GM23338 (cell line): Measurements from ENCODE around the gene MAST4. TPM values are rescaled to one million over a fixed set of nuclear protein-coding genes. Genes with fewer than 3 reads are reported as not detected.

ENCODE experiments used
- ATAC-seq: fragments of 200-7000 bp; cut with Tn5 transposase; 3 replicates; pipeline ENCODE4 v1.9.1; 2020
- DNase-seq: peaks from one replicate; pipeline ENCODE4 v3.0.0-alpha.2; 2015; ENCODE audit warnings: low spot score
- H2AFZ ChIP-seq: fragments of 200-600 bp; sonication (generic); 2 replicates; pipeline ENCODE4 v1.8.0; 2016; ENCODE audit warnings: antibody characterized with exemption, mild to moderate bottlenecking, moderate library complexity
- H3F3A ChIP-seq: fragments of 200-600 bp; sonication (generic); replicated peaks from 2 replicates; pipeline ENCODE4 v1.8.0; 2017; ENCODE audit warnings: antibody characterized with exemption, mixed run types, low read depth
- H3K27ac ChIP-seq: fragments of 200-600 bp; sonication (generic); 2 replicates; pipeline ENCODE4 v1.6.1; 2016; ENCODE audit warnings: low read depth
- H3K27me3 ChIP-seq: fragments of 200-600 bp; sonication (generic); 2 replicates; pipeline ENCODE4 v1.8.0; 2016; ENCODE audit warnings: mild to moderate bottlenecking, mixed run types, moderate library complexity; ENCODE audit not compliant: insufficient read depth
- H3K36me3 ChIP-seq: fragments of 200-600 bp; sonication (generic); 2 replicates; pipeline ENCODE4 v1.8.0; 2016; ENCODE audit warnings: mild to moderate bottlenecking; ENCODE audit not compliant: insufficient read depth
- H3K4me1 ChIP-seq: fragments of 200-600 bp; sonication (generic); 2 replicates; pipeline ENCODE4 v1.8.0; 2016; ENCODE audit warnings: mild to moderate bottlenecking, moderate library complexity; ENCODE audit not compliant: insufficient read depth
- H3K4me2 ChIP-seq: fragments of 200-600 bp; sonication (generic); 2 replicates; pipeline ENCODE4 v1.7.1; 2017; ENCODE audit warnings: mixed run types
- H3K4me3 ChIP-seq: fragments of 200-600 bp; sonication (generic); 2 replicates; pipeline ENCODE4 v1.6.1; 2016; ENCODE audit warnings: mixed run types
- H3K79me2 ChIP-seq: fragments of 200-600 bp; sonication (generic); replicated peaks from 2 replicates; pipeline ENCODE4 v1.8.0; 2017; ENCODE audit warnings: mild to moderate bottlenecking; ENCODE audit not compliant: insufficient read depth
- H3K9me2 ChIP-seq: fragments of 200-600 bp; sonication (generic); 2 replicates; pipeline ENCODE4 v1.8.0; 2017; ENCODE audit not compliant: insufficient read depth
- H4K20me1 ChIP-seq: fragments of 200-600 bp; sonication (generic); replicated peaks from 2 replicates; pipeline ENCODE4 v1.8.0; 2017; ENCODE audit warnings: mild to moderate bottlenecking; ENCODE audit not compliant: insufficient read depth
- H3K27ac Mint-ChIP-seq: 2 replicates; pipeline ENCODE4 v1.8.0; 2020; ENCODE audit warnings: inconsistent platforms, mild to moderate bottlenecking, moderate library complexity, mixed read lengths
- H3K27me3 Mint-ChIP-seq: 3 replicates; pipeline ENCODE4 v1.8.0; 2022; ENCODE audit warnings: low read depth, mild to moderate bottlenecking, moderate library complexity, mixed read lengths, inconsistent platforms; ENCODE audit not compliant: insufficient read depth, poor library complexity
- H3K36me3 Mint-ChIP-seq: 3 replicates; pipeline ENCODE4 v1.8.0; 2021; ENCODE audit warnings: low read depth, mild to moderate bottlenecking, inconsistent platforms, moderate library complexity, mixed read lengths
- H3K4me1 Mint-ChIP-seq: 3 replicates; pipeline ENCODE4 v1.8.0; 2020; ENCODE audit warnings: mild to moderate bottlenecking, inconsistent platforms, mixed read lengths
- H3K4me3 Mint-ChIP-seq: 3 replicates; pipeline ENCODE4 v1.8.0; 2021; ENCODE audit warnings: moderate library complexity, mild to moderate bottlenecking, inconsistent platforms, mixed read lengths
- H3K9me3 Mint-ChIP-seq: 3 replicates; pipeline ENCODE4 v1.8.0; 2020; ENCODE audit warnings: moderate library complexity, mild to moderate bottlenecking, inconsistent platforms, mixed read lengths
- CREB1 ChIP-seq: fragments of 250-450 bp; sonication (Bioruptor Pico); IDR thresholded peaks from 2 replicates; pipeline ENCODE4 v1.5.0; 2020; ENCODE audit warnings: low read depth, mild to moderate bottlenecking, moderate library complexity
- CTCF ChIP-seq, 2 experiments: fragments of 200-600 bp in 1 of 2; sonication (generic) in 1 of 2; conservative IDR thresholded peaks; 2 replicates each; pipeline versions ENCODE4 v1.5.1 to v1.6.1; 2016 to 2017; ENCODE audit warnings: antibody characterized with exemption in 2 of 2, low read depth in 2 of 2, mild to moderate bottlenecking in 2 of 2, moderate library complexity in 1 of 2
- ETS1 ChIP-seq: IDR thresholded peaks from 2 replicates; pipeline ENCODE4 v1.6.1; 2016; ENCODE audit warnings: antibody characterized with exemption
- EZH2 ChIP-seq: fragments of 200-600 bp; sonication (generic); IDR thresholded peaks from one replicate; pipeline ENCODE4 v1.8.0; 2017; ENCODE audit warnings: antibody characterized with exemption, mild to moderate bottlenecking, low read depth; ENCODE audit not compliant: unreplicated experiment
- EZH2phosphoT487 ChIP-seq: fragments of 200-600 bp; sonication (generic); IDR thresholded peaks from one replicate; pipeline ENCODE4 v1.8.1; 2018; ENCODE audit warnings: antibody characterized with exemption; ENCODE audit not compliant: unreplicated experiment
- JUNB ChIP-seq: IDR thresholded peaks from one replicate; pipeline ENCODE4 v1.6.1; 2016; ENCODE audit warnings: antibody characterized with exemption; ENCODE audit not compliant: unreplicated experiment
- POLR2AphosphoS5 ChIP-seq: IDR thresholded peaks from 2 replicates; pipeline ENCODE4 v1.6.1; 2016; ENCODE audit warnings: antibody characterized with exemption, low read depth
- REST ChIP-seq: IDR thresholded peaks from one replicate; pipeline ENCODE4 v1.6.1; 2018; ENCODE audit warnings: antibody characterized with exemption; ENCODE audit not compliant: unreplicated experiment
- STAT1 ChIP-seq: IDR thresholded peaks from one replicate; pipeline ENCODE4 v1.6.1; 2016; ENCODE audit warnings: antibody characterized with exemption; ENCODE audit not compliant: unreplicated experiment
- ZNF114 ChIP-seq: fragments of 250-450 bp; sonication (Bioruptor Pico); IDR thresholded peaks from 2 replicates; pipeline ENCODE4 v1.5.0; 2020; ENCODE audit warnings: mild to moderate bottlenecking, moderate library complexity
- ZNF331 ChIP-seq: fragments of 250-450 bp; sonication (Bioruptor Pico); IDR thresholded peaks from 2 replicates; pipeline ENCODE4 v1.5.0; 2020; ENCODE audit warnings: low read depth, mild to moderate bottlenecking, moderate library complexity
- polyA plus RNA-seq: library from polyadenylated mRNA; unstranded; fragments of >200 nt; fragmentation: Nextera tagmentation; extraction: Ambion mirVana; gene quantifications from 2 replicates; pipeline ENCODE4 v1.2.1, GENCODE V29; 2016
- total RNA-seq: library from RNA; depleted of rRNA; stranded (reverse); fragments of >200 nt; shearing (Covaris generic); gene quantifications from 2 replicates; pipeline ENCODE4 v1.2.3, GENCODE V29; 2014

MAST4 gene
- total and polyA plus RNA-seq, 2 experiments from 2014 or later = 3.6 to 8.5 TPM

GRCh38 chr5:67146981-67147380 is 550.8 kb downstream of the MAST4 start (continued):
- TF ChIP-seq STAT1 = no peak
- no peak for TF ChIP-seq JUNB
- TF ChIP-seq POLR2AphosphoS5 = no peak
- TF ChIP-seq ETS1 = no peak
- no peak for TF ChIP-seq EZH2phosphoT487
- no peak for TF ChIP-seq ZNF114 (CRISPR knock-in tag)

GRCh38 chr5:67147760-67148159 is 551.6 kb downstream of the MAST4 start:
- Mint-ChIP-seq H3K27ac (no peak overlapping the region), H3K36me3 (no peaks in the 10 kb centered on the region), H3K9me3 (no peaks in the 10 kb centered on the region), H3K4me3 (no peak overlapping the region), H3K4me1 (no peaks in the 10 kb centered on the region), H3K27me3 (peaks cover 3% of the 10 kb centered on the region)
- ATAC-seq (no peak), DNase-seq (no peak)
- no peaks in the 10 kb centered on the region for H3K4me1 ChIP-seq
- no peak overlapping the region for H3K27ac ChIP-seq
- H3K4me2 ChIP-seq = no peak overlapping the region
- no peaks in the 10 kb centered on the region for H3F3A ChIP-seq
- no peaks in the 10 kb centered on the region for H3K79me2 ChIP-seq
- TF ChIP-seq JUNB (no peak), ZNF114 (CRISPR knock-in tag) (no peak), REST (no peak), EZH2phosphoT487 (no peak), ETS1 (no peak), EZH2 (no peak), CREB1 (CRISPR knock-in tag) (no peak), STAT1 (no peak), CTCF (conservative IDR thresholded peaks at IDR 0.05; ENCODE audit: low read depth in 2 of 2) (no peak), ZNF331 (CRISPR knock-in tag) (no peak)
- no peaks in the 10 kb centered on the region for H3K9me2 ChIP-seq
- no peak overlapping the region for H2AFZ ChIP-seq
- no peaks in the 10 kb centered on the region for H4K20me1 ChIP-seq
- no peak overlapping the region for H3K4me3 ChIP-seq
- H3K36me3 ChIP-seq = no peaks in the 10 kb centered on the region
- no peaks in the 10 kb centered on the region for H3K27me3 ChIP-seq
